ENCODE measurements around the gene GFPT1.
"Not testable (repeated sequence)": the region's sequence is repeated elsewhere in the genome, so short reads cannot be mapped to it uniquely, and the experiment has no call there.

GFPT1 gene

GRCh38 chr2:69382547-69382946 lies 4.5 kb downstream of the GFPT1 start:
- no peak for DNase-seq

- DNase-seq: no peak
These were observed 5.7 kb downstream of the GFPT1 start for GRCh38 chr2:69381337-69381737.

- no peak for DNase-seq
These were observed 6.7 kb downstream of the GFPT1 start for GRCh38 chr2:69380072-69380917.

- no peak for DNase-seq
These were observed 10.6 kb downstream of the GFPT1 start for GRCh38 chr2:69376403-69376802.

- peak; percentile 19 for DNase-seq
These were observed 11.3 kb downstream of the GFPT1 start for GRCh38 chr2:69375494-69376353.

GRCh38 chr2:69372767-69373166 lies 14.3 kb downstream of the GFPT1 start:
- no peak for DNase-seq

GRCh38 chr2:69369802-69370201 lies 17.2 kb downstream of the GFPT1 start:
- DNase-seq: no peak

GRCh38 chr2:69368588-69368987 lies 18.4 kb downstream of the GFPT1 start:
- DNase-seq: no peak

- DNase-seq: no peak
These were observed 27.7 kb downstream of the GFPT1 start for GRCh38 chr2:69359371-69359770.

GRCh38 chr2:69358914-69359313 lies 28.1 kb downstream of the GFPT1 start:
- no peak for DNase-seq

GRCh38 chr2:69356471-69356870 lies 30.6 kb downstream of the GFPT1 start:
- no peak for DNase-seq

- not testable (repeated sequence) for DNase-seq
These were observed 32.1 kb downstream of the GFPT1 start for GRCh38 chr2:69354976-69355375.

GRCh38 chr2:69353360-69353759 lies 33.7 kb downstream of the GFPT1 start:
- DNase-seq: no peak

GRCh38 chr2:69348781-69349180 lies 38.2 kb downstream of the GFPT1 start:
- DNase-seq: no peak

GRCh38 chr2:69345434-69345833 lies 41.6 kb downstream of the GFPT1 start:
- no peak for DNase-seq

GRCh38 chr2:69344305-69344704 lies 42.7 kb downstream of the GFPT1 start:
- no peak for DNase-seq

- DNase-seq: no peak
These were observed 46.8 kb downstream of the GFPT1 start for GRCh38 chr2:69340101-69340775.

GRCh38 chr2:69335311-69335710 lies 51.7 kb downstream of the GFPT1 start:
- peak; percentile 11 for DNase-seq

- DNase-seq: no peak
These were observed 53.7 kb downstream of the GFPT1 start for GRCh38 chr2:69333352-69333751.

- DNase-seq: no peak
These were observed 56.2 kb downstream of the GFPT1 start for GRCh38 chr2:69330781-69331180.

GRCh38 chr2:69322631-69323030 lies 64.4 kb downstream of the GFPT1 start:
- DNase-seq: no peak

GRCh38 chr2:69316550-69316949 lies 70.5 kb downstream of the GFPT1 start:
- no peak for DNase-seq

- no peak for DNase-seq
These were observed 71.8 kb downstream of the GFPT1 start for GRCh38 chr2:69315160-69315761.

Data from eye (tissue), 1 donor.